ENCODE data around the gene INTS11.
A peak's percentile ranks its signal among the peaks of the same experiment; 100 is the strongest.

The INTS11 gene

GRCh38 chr1:1342584-1343115 lies 18.2 kb upstream of the INTS11 start:
- no peak for DNase-seq

GRCh38 chr1:1342061-1342562 lies 17.7 kb upstream of the INTS11 start:
- DNase-seq = no peak

- DNase-seq = no peak
Observed at GRCh38 chr1:1341549-1342021, 17.1 kb upstream of the INTS11 start.

GRCh38 chr1:1340791-1341548 lies 16.5 kb upstream of the INTS11 start:
- DNase-seq = no peak

- no peak for DNase-seq
Observed at GRCh38 chr1:1340185-1340584, 15.7 kb upstream of the INTS11 start.

- DNase-seq = no peak
Observed at GRCh38 chr1:1338278-1338677, 13.8 kb upstream of the INTS11 start.

GRCh38 chr1:1337793-1338147 lies 13.3 kb upstream of the INTS11 start:
- no peak for DNase-seq

GRCh38 chr1:1336931-1337792 lies 12.7 kb upstream of the INTS11 start:
- DNase-seq = no peak

GRCh38 chr1:1336446-1336845 lies 12.0 kb upstream of the INTS11 start:
- DNase-seq = no peak

- DNase-seq = no peak
Observed at GRCh38 chr1:1335792-1336248, 11.4 kb upstream of the INTS11 start.

GRCh38 chr1:1335283-1335682 lies 10.8 kb upstream of the INTS11 start:
- DNase-seq = no peak

GRCh38 chr1:1334835-1335234 lies 10.4 kb upstream of the INTS11 start:
- DNase-seq = no peak

GRCh38 chr1:1333551-1334241 lies 9.2 kb upstream of the INTS11 start:
- DNase-seq = no peak

- DNase-seq = no peak
Observed at GRCh38 chr1:1332774-1333480, 8.5 kb upstream of the INTS11 start.

GRCh38 chr1:1332031-1332755 lies 7.7 kb upstream of the INTS11 start:
- DNase-seq = no peak

GRCh38 chr1:1331068-1331965 lies 6.9 kb upstream of the INTS11 start, which contains the start of gene TAS1R3:
TAS1R3 (plus strand) TSS chr1:1331280; CDS start chr1:1331346, 66 bp downstream.
- no peak for DNase-seq

GRCh38 chr1:1330366-1331067 lies 6.1 kb upstream of the INTS11 start:
- peak; percentile 21 for DNase-seq

- no peak for DNase-seq
Observed at GRCh38 chr1:1329304-1330210, 5.1 kb upstream of the INTS11 start.

GRCh38 chr1:1328254-1328653 lies 3.8 kb upstream of the INTS11 start:
- DNase-seq = no peak

All from NCI-H2171 treated with DMSO at 0.1 percent for 48 hours (cell line).